COLO668 (cell line): ENCODE measurements around the gene ABI3.
A peak's percentile ranks its signal among the peaks of the same experiment; 100 is the strongest.
"Not testable (repeated sequence)": the region's sequence is repeated elsewhere in the genome, so short reads cannot be mapped to it uniquely, and the experiment has no call there.

Experiments used
- DNase-seq: peaks from one replicate; lab custom pipeline; 2025; ENCODE audit not compliant: unreplicated experiment; lab: John Stamatoyannopoulos, UW

The ABI3 gene

GRCh38 chr17:49249292-49249794, 38.8 kb downstream of the ABI3 start:
- DNase-seq, result no peak

DNA sequence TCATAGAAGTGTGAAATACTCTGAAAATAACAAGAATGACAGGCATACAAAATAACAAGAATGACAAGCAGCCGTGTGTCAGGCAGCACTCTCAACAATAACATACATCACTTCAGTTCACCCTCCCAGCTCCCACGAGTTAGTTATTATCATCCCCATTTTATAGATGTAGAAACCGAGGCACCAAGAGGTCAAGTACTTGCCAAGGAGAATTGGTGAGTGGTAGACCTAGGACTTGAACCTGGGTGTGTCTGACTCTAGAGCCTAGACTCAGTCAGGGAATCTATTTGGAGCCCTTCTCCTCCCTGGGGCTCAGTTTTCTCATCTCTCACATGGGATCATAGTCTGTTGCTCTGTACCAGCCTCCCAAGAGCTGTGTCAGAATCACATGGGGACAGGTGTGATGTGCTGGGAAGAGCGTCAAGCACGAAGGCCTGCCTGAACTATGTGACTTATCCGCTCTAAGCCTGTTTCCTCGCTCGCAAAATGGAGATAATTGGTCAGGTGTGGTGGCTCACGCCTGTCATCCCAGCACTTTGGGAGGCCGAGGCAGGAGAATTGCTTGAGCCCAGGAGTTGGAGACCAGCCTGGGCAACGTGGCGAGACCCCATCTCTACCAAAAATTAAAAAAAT, 39.5 kb downstream of the ABI3 start:
- DNase-seq, result no peak

GRCh38 chr17:49252148-49252695, 41.7 kb downstream of the ABI3 start:
- DNase-seq, result no peak

DNA sequence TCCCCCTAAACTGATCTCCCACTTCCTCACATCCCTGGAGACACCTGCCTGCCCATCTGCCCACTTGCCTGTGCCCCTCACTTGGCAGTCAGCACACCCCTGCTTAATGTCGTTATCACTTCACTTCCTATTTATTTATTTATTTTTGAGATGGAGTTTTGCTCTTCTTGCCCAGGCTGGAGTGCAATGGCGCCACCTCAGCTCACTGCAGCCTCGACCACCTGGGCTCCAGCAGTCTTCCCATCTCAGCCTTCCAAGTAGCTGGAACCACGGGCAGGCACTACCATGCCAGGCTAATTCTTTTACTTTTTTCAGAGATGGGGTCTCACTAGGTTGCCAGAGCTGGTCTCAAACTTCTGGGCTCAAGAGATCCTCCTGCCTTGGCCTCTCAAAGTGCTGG, 43.6 kb downstream of the ABI3 start:
- no peak for DNase-seq

DNA sequence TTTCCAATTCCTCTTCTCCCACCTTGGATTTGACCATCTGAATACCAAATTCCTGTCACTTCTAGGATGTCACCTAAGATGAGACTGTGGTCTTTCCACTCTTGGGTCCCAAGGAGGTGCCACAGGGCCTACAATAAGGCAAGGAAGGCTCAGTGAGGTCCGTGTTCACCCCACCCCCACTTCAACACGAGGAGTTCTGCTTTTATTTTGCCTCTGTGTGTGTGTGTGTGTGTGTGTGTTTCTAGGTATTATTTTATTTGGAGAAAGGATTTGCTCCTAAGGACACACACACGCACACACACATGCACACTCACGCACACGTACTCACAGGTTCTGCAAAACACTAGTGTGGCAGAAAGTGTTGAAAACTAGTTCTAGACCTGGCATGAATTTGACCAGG, 44.6 kb downstream of the ABI3 start:
- no peak for DNase-seq

- no peak for DNase-seq
These were observed 47.9 kb downstream of the ABI3 start for GRCh38 chr17:49258394-49258793.

DNA sequence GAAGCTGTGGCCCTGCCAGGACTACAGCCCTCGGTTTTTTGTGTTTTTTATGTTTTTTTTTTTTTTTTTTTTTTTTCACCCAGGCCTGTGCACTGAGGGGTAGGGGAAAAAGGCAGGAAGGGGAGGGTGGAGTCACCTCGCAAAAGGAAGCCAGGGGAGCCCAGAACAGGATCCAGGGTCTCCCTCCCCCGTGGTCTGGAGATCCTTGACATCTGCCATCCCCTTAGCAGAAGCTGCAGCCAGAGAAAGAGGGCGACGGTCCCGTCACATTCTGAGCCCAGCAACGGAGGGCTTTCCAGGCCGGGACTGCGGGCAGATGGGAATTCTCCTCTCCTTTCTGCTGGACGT, 49.1 kb downstream of the ABI3 start:
- DNase-seq, result no peak

DNA sequence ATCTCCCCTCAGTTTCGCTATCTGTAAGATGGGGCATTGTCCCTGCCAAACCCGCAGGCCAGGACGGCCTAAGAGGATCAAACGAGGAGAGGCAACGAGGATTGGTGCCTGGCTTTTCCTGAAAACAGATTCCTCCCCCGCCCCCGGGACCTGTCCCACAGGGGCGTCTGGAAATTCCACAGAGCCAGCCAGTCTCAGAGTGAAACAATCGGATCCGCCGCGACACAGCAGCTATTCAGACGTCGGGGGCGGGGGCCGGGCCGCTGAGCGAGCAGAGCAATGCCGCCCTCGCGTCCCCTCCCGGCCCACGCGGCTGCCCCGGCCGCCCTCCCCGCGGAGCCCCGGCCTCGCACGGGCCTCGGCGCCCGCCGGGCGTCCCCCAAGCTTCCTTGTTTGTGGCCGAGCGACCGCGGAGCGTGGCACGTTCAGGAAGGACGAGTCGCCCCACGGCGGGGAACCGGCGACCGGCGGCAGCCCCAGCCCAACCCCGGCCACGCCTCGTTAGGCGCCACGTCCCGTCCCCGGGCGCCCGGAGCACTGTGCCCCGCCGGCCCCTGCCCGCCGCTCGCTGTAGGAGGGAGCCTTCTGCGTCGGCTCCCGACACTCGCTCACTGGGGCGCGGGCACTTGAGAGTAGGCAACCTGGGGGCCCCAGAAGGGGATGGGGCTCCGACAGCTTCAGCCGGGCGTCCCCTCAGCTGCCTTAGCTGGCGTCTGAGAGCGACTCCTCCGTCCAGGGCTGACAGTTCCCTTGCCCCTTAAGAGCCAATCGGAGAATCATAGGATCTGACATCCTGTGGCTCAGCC, 49.7 kb downstream of the ABI3 start:
- peak; percentile 14 for DNase-seq

DNA sequence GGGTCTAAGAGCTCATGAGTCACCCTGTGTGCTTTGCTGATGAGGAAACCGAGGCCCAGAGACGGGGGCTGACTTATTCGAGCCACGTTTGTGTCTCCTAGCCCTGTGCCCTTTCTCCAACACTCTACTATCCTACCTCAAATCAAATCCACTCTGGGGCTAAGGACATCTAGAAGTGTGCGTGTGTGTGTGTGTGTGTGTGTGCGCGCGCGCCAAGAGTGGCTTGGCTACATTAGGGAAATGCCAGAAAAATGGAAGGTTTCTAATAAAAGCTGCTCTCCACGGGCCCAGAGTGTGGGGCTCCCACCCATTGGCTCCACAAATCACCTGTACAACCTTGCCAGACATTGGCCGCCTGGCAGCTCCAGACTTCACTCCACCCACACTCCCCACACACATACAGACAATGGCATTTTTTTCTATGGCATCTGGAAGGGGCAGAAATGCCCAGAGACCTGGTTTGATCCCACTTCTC, 50.3 kb downstream of the ABI3 start:
- peak; percentile 6 for DNase-seq

DNA sequence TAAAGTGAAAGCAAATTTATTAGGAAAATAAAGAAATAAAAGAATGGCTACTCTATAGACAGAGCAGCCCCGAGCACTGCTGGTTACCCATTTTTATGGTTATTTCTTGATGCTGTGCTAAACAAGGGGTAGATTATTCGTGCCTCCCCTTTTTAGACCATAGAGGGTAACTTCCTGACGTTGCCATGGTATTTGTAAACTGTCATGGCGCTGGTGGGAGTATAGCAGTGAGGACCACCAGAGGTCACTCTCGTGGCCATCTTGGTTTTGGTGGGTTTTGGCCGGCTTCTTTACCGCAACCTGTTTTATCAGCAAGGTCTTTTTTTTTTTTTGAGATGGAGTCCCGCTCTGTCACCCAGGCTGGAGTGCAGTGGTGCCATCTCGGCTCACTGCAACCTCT, 51.0 kb downstream of the ABI3 start:
- DNase-seq, result not testable (repeated sequence)

- no peak for DNase-seq
These were observed 55.7 kb downstream of the ABI3 start for GRCh38 chr17:49266233-49266632.

- no peak for DNase-seq
These were observed 57.4 kb downstream of the ABI3 start for GRCh38 chr17:49267912-49268311.

GRCh38 chr17:49269356-49269755, 58.8 kb downstream of the ABI3 start:
- DNase-seq, result no peak
